GM19468 (cell line): ENCODE measurements around the gene ZFC3H1.
"Not testable (repeated sequence)": the region's sequence is repeated elsewhere in the genome, so short reads cannot be mapped to it uniquely, and the experiment has no call there.

ENCODE experiments used
- ATAC-seq: cut with Tn5 transposase; IDR thresholded peaks from one replicate; pipeline ENCODE4 v1.9.1; 2021; ENCODE audit warnings: mild to moderate bottlenecking, moderate library complexity, moderate number of reproducible peaks; ENCODE audit not compliant: unreplicated experiment; ENCODE audit errors: extremely low read depth

Gene ZFC3H1, protein sequence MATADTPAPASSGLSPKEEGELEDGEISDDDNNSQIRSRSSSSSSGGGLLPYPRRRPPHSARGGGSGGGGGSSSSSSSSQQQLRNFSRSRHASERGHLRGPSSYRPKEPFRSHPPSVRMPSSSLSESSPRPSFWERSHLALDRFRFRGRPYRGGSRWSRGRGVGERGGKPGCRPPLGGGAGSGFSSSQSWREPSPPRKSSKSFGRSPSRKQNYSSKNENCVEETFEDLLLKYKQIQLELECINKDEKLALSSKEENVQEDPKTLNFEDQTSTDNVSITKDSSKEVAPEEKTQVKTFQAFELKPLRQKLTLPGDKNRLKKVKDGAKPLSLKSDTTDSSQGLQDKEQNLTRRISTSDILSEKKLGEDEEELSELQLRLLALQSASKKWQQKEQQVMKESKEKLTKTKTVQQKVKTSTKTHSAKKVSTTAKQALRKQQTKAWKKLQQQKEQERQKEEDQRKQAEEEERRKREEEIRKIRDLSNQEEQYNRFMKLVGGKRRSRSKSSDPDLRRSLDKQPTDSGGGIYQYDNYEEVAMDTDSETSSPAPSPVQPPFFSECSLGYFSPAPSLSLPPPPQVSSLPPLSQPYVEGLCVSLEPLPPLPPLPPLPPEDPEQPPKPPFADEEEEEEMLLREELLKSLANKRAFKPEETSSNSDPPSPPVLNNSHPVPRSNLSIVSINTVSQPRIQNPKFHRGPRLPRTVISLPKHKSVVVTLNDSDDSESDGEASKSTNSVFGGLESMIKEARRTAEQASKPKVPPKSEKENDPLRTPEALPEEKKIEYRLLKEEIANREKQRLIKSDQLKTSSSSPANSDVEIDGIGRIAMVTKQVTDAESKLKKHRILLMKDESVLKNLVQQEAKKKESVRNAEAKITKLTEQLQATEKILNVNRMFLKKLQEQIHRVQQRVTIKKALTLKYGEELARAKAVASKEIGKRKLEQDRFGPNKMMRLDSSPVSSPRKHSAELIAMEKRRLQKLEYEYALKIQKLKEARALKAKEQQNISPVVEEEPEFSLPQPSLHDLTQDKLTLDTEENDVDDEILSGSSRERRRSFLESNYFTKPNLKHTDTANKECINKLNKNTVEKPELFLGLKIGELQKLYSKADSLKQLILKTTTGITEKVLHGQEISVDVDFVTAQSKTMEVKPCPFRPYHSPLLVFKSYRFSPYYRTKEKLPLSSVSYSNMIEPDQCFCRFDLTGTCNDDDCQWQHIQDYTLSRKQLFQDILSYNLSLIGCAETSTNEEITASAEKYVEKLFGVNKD (N-terminal part only)

DNA sequence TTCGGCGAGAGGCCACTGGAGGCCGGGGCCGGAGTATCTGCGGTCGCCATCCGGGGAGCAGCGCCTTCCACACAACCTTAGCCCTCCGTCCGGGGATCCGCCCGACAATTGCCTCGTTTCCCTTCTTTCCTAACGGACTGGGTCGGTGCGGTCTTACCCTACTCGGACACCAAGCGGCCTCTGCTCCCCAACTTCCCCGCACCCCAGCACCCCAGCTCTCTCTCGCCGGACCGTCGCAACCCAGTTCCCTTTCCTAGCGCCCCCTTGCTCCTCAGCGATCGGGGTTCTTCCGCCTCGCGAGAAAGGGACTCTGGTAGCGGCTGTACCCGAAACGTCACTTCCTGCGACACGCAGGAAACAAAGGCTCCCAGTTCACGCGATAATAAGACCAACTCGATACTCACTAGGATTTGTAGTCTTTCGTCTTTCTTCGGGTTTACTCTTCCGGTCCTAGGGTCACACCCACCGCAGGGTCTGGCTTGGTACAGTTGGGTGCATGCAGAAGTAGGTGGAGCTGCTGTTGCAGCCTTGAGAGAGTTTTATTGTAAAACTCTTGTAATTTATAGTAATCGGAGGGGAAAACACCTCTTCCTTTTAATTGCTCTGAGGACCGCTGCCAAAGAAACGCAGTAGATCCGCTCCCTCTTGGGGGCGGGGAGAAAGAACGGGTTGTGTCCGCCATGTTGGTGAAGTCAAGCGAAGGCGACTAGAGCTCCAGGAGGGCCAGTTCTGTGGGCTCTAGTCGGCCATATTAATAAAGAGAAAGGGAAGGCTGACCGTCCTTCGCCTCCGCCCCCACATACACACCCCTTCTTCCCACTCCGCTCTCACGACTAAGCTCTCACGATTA, at the start of gene ZFC3H1, which contains the start of gene THAP2:
TSS of gene ZFC3H1 (minus strand) at position 288 of the 850 bp plus-strand sequence. CDS start at position 50, 238 bp downstream.
TSS of gene THAP2 (plus strand) at position 741 of the 850 bp plus-strand sequence. CDS start 209 bp downstream, outside the sequence.
- peak; percentile 96 for ATAC-seq

DNA sequence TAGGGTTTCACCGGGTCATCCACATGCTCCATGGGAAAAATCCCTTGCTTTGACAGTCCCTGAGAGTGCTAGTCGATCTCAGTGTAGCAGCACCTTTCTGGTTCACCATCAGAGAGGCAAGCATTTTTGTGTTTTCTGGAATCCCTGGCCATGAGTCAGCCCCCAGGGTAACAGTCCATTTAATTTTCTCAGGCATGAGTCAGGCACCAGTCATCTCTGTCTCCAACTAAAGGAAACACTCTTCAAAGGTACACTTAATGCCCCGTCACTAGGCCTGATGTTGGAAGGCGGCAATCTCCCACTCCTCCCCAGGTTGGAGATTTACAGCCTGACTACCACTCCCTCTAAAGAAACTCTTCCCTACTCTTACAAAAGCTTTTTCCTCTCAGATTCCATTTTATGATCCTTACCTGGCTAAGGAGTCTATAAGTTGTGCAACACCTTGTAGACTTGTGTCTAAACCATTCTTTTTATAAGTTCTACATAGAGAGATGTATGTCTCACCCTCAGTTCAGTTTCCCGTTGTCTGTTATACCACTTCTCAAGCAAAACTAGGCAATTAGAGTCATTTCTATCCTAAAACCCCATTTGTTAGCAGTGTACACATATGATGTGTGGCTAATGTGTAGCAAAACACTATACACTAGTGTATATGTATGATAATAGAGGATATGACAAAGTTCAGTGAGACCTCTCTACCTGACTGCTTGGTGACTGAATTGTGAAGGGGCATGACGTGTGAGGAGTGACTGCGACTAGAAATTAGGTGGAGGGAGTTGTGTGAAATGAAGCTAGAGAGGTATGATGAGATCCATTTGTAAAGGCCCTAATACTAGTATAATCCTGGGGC, 46.9 kb upstream of the ZFC3H1 start:
- ATAC-seq: no peak

DNA sequence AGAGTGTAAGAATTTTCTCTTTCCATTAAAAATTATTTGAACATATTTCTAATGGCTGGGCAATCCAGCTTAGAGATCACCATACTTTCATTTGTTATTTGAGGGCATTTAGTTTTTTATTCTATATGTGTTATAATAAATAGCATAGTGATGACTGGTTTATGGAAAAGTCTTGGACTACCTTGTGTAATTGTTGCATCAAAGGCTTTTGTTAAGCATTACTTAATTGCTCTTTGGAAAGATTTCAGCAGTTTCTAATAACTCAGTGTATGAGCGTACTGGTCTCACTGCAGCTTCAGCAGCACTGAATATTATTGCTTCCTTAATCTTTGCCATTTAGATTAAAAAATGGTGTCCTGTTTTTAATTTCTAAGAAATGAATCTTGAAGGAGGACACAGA, 45.0 kb upstream of the ZFC3H1 start:
- no peak for ATAC-seq

DNA sequence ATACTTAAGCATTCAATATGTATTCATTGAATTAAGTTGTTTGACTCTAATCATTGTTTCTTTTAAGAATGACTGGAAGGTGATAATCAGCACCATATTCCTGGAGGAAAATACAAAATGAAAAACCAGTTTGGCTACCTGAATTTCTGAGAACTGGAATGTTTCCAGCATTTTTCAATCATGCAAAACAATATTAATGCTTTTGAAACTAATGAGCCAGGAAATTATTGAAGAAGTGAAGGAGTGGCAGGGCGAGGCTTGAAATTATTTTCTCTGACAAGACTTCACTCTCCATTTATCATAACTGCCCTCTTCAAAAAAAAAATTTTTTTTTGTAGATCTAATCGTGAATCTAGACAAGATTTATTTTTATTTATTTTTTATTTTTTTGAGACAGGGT, 41.3 kb upstream of the ZFC3H1 start:
- ATAC-seq: no peak

GRCh38 chr12:71703206-71703605, 39.6 kb upstream of the ZFC3H1 start:
- no peak for ATAC-seq

DNA sequence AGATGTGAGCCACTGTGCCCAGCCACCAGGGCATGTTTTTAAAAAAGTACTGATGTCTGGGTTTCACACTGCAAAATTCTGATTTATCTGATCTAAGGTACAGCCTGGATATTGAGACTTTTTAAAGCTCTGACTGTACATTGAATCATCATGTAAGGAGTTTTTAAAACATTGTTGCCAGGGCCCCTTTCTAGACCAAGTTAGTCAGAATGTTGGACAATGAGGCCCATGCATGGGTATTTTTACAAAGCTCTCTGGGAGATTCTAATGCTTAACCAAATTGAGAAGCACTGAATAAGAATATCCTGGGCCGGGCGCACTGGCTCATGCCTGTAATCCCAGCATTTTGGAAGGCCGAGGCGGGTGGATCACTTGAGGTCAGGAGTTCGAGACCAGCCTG, 38.9 kb upstream of the ZFC3H1 start:
- ATAC-seq: no peak

- ATAC-seq: not testable (repeated sequence)
These were observed 38.5 kb upstream of the ZFC3H1 start for GRCh38 chr12:71702181-71702580.

GRCh38 chr12:71695782-71696181, 32.1 kb upstream of the ZFC3H1 start:
- ATAC-seq: no peak

GRCh38 chr12:71694099-71694820, 30.6 kb upstream of the ZFC3H1 start:
- peak; percentile 81 for ATAC-seq

GRCh38 chr12:71693651-71694050, 30.0 kb upstream of the ZFC3H1 start:
- not testable (repeated sequence) for ATAC-seq

DNA sequence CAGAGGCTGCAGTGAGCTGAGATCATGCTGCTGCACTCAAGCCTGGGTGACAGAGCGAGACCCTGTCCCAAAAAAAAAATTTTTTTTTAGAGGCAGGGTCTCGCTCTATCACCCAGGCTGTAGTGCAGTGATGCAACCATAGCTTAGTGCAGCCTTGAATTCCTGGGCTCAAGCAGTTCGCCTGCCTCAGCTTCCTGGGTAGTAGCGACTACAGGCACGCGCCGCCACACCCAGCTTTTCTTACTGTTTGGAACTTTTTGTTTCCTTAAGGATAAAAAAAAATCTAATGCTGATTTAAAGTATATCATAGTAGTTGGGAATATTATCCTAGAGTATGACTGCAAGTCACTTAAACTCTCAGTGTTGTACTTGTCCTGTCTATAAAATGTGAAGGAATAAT, 29.5 kb upstream of the ZFC3H1 start:
- ATAC-seq: no peak

GRCh38 chr12:71691504-71692129, 28.0 kb upstream of the ZFC3H1 start:
- no peak for ATAC-seq

DNA sequence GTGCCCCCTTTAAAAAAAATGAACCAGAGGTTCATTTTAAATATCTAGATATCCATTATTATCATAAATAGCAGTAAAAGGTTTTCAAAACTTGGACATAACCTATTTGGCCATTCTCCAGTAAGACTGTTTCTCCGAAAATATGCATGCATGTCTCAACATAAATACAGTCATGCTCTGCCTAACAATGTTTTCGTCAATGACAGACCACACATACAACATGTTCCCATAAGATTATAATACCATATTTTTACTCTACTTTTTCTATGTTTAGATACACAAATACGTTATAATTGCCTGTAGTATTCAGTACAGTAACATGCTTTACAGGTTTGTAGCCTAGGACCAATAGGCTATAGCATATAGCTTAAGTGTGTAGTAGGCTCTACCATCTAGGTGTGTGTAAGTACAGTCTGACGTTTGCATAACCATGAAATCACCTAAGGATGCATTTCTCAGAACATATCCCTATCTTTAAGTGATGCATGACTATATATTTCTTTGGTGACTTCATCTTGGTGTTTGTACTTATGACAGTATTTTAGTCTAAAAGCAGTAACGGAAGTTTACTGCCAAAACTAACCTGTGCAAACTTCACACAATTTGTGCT, 25.4 kb upstream of the ZFC3H1 start:
- no peak for ATAC-seq

DNA sequence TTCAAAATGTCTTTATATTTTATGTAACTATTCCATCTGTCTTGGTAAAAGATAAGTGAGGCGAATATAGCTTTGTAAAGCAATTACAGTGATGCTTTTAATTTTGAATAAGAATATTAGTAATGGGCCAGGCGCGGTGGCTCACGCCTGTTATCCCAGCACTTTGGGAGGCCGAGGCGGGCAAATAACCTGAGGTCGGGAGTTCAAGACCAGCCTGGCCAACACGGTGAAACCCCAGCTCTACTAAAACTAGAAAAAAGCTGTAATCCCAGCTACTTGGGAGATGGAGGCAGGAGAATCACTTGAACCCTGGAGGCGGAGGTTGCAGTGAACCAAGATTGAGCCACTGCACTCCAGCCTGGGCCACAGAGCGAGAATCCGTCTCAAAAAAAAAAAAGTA, 23.5 kb upstream of the ZFC3H1 start:
- ATAC-seq: not testable (repeated sequence)

GRCh38 chr12:71686658-71687025, 23.0 kb upstream of the ZFC3H1 start:
- ATAC-seq: no peak

- peak; percentile 81 for ATAC-seq
These were observed 22.4 kb upstream of the ZFC3H1 start, which contains the start of gene TMEM19 for GRCh38 chr12:71685914-71686657. Gene TMEM19, plus strand, starts transcription at chr12:71686082. Its CDS starts 599 bp downstream, at chr12:71686681.
